Activated T-cell treated with anti-CD3 and anti-CD28 coated beads, Interleukin-2, amount 50 U/mL, for 72 hours (primary cell): ENCODE measurements around the gene XPA. TPM values are rescaled to one million over a fixed set of nuclear protein-coding genes. Genes with fewer than 3 reads are reported as not detected.

ENCODE experiments used
- ATAC-seq, 2 donors: fragments of 150-1000 bp; cut with Tn5 transposase; replicated peaks in 1 of 2; 2 replicates each; pipeline ENCODE4 v1.10.0; 2021; ENCODE audit warnings: moderate library complexity in 2 of 2, mild to moderate bottlenecking in 1 of 2
- DNase-seq, 2 donors: peaks; one replicate each; pipeline ENCODE4 v3.0.0; 2021 to 2022; ENCODE audit warnings: mixed read lengths in 1 of 2
- H3K27ac Mint-ChIP-seq: one replicate; pipeline ENCODE4 v1.8.0; 2022; ENCODE audit warnings: mild to moderate bottlenecking, moderate library complexity, mixed read lengths
- H3K27me3 Mint-ChIP-seq: one replicate; pipeline ENCODE4 v1.8.0; 2022; ENCODE audit warnings: low read depth, mixed read lengths
- H3K36me3 Mint-ChIP-seq, 2 donors: one replicate each; pipeline ENCODE4 v1.8.0; 2022; ENCODE audit warnings: mixed read lengths in 2 of 2, mild to moderate bottlenecking in 1 of 2; ENCODE audit not compliant: insufficient read depth in 2 of 2
- H3K4me1 Mint-ChIP-seq: one replicate; pipeline ENCODE4 v1.8.0; 2022; ENCODE audit warnings: low read depth, mixed read lengths
- H3K4me3 Mint-ChIP-seq, 2 donors: one replicate each; pipeline ENCODE4 v1.8.0; 2022; ENCODE audit warnings: mild to moderate bottlenecking in 2 of 2, mixed read lengths in 2 of 2, moderate library complexity in 2 of 2
- H3K9me3 Mint-ChIP-seq, 2 donors: one replicate each; pipeline ENCODE4 v1.8.0; 2022; ENCODE audit warnings: mixed read lengths in 2 of 2
- total RNA-seq, 2 donors: library from RNA; stranded (reverse); gene quantifications; one replicate each; pipeline ENCODE4 v1.2.3, GENCODE V29; 2022

Gene XPA
- total RNA-seq, 2 donors from 2014 or later = 8.8 to 11.1 TPM

DNA sequence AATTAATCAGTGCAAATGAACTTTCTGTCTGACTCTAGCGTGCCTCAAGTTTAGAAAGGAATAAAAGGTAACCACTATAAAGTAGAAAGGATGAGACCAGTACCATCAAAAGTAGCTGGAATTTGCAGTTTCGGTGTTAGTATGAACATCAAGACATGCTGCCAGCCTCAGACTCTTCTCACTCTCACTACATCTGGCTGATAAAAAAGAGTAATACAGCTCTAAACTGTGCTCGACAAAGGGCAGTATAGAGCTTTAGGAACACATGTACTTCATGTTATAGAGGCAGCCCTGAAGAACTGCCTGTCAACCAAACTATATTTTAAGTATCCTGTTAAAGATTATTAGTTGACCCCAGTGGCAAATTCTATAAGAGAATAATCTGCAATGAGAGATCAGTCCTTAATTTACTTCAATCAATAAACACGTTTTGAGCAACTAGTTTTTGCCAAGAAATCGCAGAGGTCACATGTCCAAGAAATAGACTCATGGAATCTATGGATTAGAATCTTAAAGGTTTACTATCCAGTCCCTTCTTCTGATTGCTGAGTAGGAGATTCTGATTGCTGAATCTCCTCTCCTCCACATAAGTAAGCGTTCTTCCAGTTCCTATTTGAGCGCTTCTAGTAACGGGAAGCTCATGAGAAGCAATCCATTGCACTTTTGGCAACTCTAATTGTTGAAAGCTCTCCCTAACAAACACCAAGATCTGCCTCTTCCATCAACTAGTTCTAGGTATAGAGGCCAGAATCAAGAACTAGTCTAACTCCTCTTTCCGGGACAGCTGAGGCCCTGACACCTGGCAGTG is 941 bp downstream of the XPA start:
- ATAC-seq (peak in 1 of 2 donors; percentile 12), DNase-seq (no peak)
- Mint-ChIP-seq H3K36me3 (peaks cover 0 to 2% of the 10 kb centered on the region in 2 donors), H3K27me3 (peaks cover 5% of the 10 kb centered on the region), H3K4me3 (peak overlapping the region; percentile 89 to 99), H3K9me3 (no peaks in the 10 kb centered on the region), H3K27ac (peak overlapping the region; percentile 97), H3K4me1 (peaks cover 55% of the 10 kb centered on the region)

DNA sequence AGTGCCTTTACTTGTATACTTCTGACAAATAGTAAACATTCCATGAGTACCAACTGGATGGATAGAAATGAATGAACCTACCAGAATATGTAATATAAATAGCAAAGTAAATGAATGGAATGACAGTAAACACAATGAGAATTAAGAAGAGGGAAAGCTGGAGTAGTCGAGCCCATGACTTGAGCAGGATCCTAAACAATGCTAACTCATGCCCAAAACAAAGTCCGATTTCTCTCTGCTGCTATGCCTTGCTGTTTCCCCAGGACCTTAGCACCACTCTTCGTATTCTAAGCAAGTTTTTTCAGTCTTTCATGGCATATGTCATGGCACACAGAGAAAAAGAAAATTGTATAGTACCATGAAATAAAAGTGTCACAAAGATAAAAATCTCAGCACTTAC is 1.8 kb downstream of the XPA start:
- H3K36me3 Mint-ChIP-seq = peaks cover 0 to 2% of the 10 kb centered on the region in 2 donors
- no peaks in the 10 kb centered on the region for H3K27me3 Mint-ChIP-seq
- peaks cover 55% of the 10 kb centered on the region for H3K4me1 Mint-ChIP-seq

DNA sequence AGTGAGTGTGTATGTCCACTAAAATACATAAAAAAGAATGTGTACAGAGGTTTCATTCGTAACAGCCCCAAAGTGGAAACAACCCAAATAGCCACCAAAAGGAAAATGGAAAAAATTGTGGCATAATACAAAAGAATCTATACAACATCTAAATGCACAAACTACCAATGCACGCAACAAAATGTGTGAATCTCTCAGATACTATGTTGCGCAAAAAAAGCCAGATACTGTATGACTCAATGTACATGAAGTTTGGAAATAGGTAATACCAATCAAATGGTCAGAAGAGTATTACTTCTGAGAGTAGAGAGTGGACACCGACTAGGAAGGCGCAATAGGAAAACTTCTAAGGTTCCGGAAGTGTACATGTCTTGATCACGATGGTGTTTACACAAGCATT is 2.4 kb downstream of the XPA start:
- Mint-ChIP-seq H3K36me3 (peaks cover 0 to 8% of the 10 kb centered on the region in 2 donors), H3K9me3 (no peaks in the 10 kb centered on the region)

More for the DNA sequence above, 1.8 kb downstream of the XPA start:
- Mint-ChIP-seq H3K27ac (peak overlapping the region; percentile 97), H3K4me3 (peak overlapping the region; percentile 89 to 99), H3K9me3 (no peaks in the 10 kb centered on the region)
- no peak for ATAC-seq
- DNase-seq = no peak

DNA sequence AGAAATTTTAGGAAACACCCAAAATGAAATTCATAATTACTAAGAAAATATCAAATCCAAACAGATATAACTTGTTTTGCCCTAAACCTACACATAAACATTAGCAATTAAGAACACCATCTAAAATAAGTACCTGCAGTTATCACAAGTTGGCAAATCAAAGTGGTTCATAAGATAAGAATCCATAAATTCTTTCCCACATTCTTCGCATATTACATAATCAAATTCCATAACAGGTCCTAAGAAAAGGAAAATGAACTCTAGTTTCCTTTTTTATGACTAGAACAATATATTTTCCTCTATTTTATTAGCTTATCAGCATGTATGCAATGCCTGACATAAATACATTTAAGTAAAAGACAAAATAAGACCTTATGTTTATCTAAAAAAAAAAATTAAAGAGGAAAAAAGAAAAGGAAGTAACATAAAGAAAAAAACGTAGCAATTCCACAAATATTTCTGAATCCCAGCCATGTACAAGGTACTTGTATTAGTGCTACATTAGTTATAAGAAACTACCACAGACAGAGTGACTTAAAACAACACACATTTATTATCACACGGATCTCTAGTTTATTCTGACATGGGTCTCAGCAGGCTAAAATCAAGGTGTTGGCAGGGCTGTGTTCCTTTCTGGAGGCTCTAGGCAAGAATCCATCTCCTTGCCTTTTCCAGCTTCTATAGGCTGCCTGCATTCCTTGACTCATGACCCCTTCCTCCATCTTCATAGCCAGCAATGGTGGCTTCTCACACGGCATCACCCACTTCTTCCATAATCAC is 7.5 kb downstream of the XPA start:
- Mint-ChIP-seq H3K27ac (no peak overlapping the region), H3K4me1 (peaks cover 12% of the 10 kb centered on the region), H3K36me3 (peaks cover 4 to 13% of the 10 kb centered on the region in 2 donors), H3K4me3 (no peak overlapping the region), H3K9me3 (no peaks in the 10 kb centered on the region), H3K27me3 (no peaks in the 10 kb centered on the region)
- no peak for DNase-seq
- ATAC-seq = no peak

More for the DNA sequence above, 2.4 kb downstream of the XPA start:
- peak overlapping the region; percentile 30 to 99 for H3K4me3 Mint-ChIP-seq
- DNase-seq (no peak), ATAC-seq (no peak)
- H3K27ac Mint-ChIP-seq = no peak overlapping the region
- peaks cover 53% of the 10 kb centered on the region for H3K4me1 Mint-ChIP-seq
- H3K27me3 Mint-ChIP-seq = no peaks in the 10 kb centered on the region

DNA sequence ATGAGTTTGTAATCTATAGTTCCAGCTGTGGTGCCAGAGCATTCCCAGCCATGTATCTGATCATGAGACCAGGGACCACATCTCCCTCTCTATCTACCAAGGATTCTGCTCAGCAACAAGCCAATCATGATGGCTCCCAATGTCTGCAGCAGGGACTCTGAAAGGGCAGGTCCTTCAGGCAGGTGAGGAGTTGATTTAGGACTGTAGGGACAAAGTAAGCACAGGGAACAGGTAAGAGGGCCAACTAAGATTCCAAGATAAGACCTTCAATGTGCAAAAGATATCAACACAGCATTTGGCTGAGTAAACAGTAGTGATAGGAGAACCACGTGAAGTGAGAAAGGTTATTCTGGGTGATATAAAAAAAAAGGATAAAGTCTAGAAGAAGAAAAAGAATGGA is 8.5 kb downstream of the XPA start:
- Mint-ChIP-seq H3K27me3 (no peaks in the 10 kb centered on the region), H3K27ac (no peak overlapping the region), H3K36me3 (peaks cover 4 to 14% of the 10 kb centered on the region in 2 donors), H3K4me3 (no peak overlapping the region), H3K9me3 (no peaks in the 10 kb centered on the region), H3K4me1 (peaks cover 2% of the 10 kb centered on the region)
- ATAC-seq (no peak), DNase-seq (no peak)

DNA sequence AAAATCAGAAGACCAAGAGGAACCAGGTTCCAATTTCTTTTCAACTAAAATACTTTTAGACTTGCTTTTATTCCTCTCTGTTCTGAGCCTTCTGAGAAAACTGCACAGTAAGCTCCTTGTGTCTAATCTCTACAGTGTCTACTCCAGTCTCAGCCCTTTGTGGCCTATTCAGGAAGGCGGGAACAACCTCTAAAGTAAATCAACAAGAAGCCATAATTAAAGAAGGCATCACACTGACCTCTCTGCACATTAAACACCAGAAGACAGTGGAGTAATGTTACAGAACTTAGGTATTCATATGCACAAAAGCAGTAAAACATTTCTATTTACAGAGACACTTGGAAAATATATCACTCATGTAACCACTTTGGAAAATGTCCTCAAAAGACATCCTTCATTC is 14.9 kb downstream of the XPA start:
- peaks cover 7 to 14% of the 10 kb centered on the region in 2 donors for H3K36me3 Mint-ChIP-seq
- no peak overlapping the region for H3K4me3 Mint-ChIP-seq
- H3K9me3 Mint-ChIP-seq = no peaks in the 10 kb centered on the region
- H3K27me3 Mint-ChIP-seq = no peaks in the 10 kb centered on the region
- peaks cover 5% of the 10 kb centered on the region for H3K4me1 Mint-ChIP-seq
- DNase-seq (no peak), ATAC-seq (no peak)
- H3K27ac Mint-ChIP-seq = peak overlapping the region; percentile 63

DNA sequence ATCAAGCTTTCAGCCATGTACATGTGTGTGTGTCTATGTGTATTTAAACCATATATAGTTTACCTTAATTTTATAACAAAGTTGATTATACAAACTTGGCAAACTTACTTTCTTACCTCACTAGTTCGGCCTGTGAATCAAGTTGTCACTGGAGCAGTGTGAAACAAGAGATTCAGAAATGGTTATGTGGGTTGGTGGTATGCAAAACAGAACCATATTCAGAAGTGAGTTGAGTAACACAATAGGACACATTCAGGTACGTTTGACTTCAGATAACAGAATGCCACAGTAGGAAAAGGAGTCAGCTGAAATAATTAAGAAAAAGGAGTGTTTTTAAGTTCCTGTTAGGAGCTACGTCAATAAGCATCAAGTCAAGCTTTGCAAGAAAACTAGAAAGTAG is 21.5 kb downstream of the XPA start:
- Mint-ChIP-seq H3K36me3 (peaks cover 6 to 28% of the 10 kb centered on the region in 2 donors), H3K4me1 (peaks cover 5% of the 10 kb centered on the region), H3K9me3 (no peaks in the 10 kb centered on the region), H3K4me3 (no peak overlapping the region), H3K27me3 (no peaks in the 10 kb centered on the region), H3K27ac (no peak overlapping the region)
- ATAC-seq = peak; percentile 32 to 68
- DNase-seq = no peak

DNA sequence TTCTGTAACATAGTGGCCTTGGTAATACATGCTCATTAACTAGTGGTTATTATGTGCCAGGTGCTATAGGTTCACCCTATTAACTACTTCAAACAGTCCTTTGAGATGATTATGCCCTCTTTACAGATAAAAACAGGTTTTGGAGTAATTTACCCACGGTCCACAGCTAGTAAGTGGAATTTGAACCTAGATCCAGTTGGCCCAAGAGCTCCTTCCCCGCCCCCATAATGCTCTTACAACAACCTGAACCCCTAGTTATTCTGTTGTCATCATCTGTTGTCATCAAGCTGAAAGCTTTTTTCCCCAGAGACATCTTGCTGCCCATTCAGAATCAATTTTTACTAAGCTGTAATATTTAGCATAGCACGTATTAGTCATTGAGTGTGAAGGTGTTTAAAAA is 23.2 kb downstream of the XPA start:
- H3K36me3 Mint-ChIP-seq = peaks cover 3 to 34% of the 10 kb centered on the region in 2 donors

DNA sequence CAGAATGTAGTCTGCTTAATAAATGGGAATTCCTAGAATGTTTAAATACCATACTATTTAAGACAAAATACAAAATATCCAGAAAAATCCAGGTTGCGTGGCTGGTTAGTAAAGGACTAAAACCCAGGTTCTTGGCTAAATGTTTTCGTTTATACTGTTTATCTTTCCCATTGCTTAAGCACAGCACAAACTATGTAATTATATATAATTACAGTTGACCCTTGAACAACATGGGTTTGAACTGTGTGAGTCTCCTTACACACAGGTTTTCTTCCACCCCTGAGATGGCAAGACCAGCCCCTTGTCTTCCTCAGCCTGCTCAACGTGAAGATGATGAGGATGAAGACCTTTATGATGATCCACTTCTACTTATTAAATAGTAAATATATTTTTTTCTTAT is 24.7 kb downstream of the XPA start:
- Mint-ChIP-seq H3K4me1 (peaks cover 17% of the 10 kb centered on the region), H3K4me3 (no peak overlapping the region), H3K27me3 (no peaks in the 10 kb centered on the region), H3K27ac (no peak overlapping the region), H3K9me3 (no peaks in the 10 kb centered on the region), H3K36me3 (peaks cover 3 to 33% of the 10 kb centered on the region in 2 donors)
- DNase-seq (no peak), ATAC-seq (no peak)

More for the DNA sequence above, 23.2 kb downstream of the XPA start:
- H3K4me3 Mint-ChIP-seq = no peak overlapping the region
- DNase-seq (no peak), ATAC-seq (no peak)
- H3K9me3 Mint-ChIP-seq = no peaks in the 10 kb centered on the region
- peaks cover 7% of the 10 kb centered on the region for H3K4me1 Mint-ChIP-seq
- peak overlapping the region; percentile 44 for H3K27ac Mint-ChIP-seq
- H3K27me3 Mint-ChIP-seq = no peaks in the 10 kb centered on the region

DNA sequence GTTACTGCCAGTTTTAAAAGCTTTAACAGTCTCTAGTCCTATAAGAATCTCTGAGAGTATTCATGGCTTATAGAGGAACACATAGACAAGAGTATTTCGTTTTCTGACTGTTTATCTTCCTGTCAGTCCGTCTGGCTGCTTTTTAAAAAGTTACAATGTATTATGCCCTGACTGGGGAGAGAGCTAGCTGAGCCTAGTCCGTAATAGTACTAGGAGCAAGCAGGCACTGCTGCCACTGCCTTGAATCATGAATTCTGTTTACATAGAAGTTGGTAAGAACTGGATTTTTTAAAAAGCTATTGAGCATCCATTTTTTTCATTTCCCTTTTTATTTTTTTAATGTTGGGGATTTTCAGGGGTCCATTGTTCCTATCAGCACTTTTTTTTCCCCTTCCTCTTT is 26.6 kb downstream of the XPA start:
- ATAC-seq = no peak
- peaks cover 7 to 39% of the 10 kb centered on the region in 2 donors for H3K36me3 Mint-ChIP-seq
- H3K4me3 Mint-ChIP-seq = no peak overlapping the region
- H3K27ac Mint-ChIP-seq = no peak overlapping the region
- H3K27me3 Mint-ChIP-seq = no peaks in the 10 kb centered on the region
- H3K4me1 Mint-ChIP-seq = peaks cover 34% of the 10 kb centered on the region
- H3K9me3 Mint-ChIP-seq = no peaks in the 10 kb centered on the region
- no peak for DNase-seq

DNA sequence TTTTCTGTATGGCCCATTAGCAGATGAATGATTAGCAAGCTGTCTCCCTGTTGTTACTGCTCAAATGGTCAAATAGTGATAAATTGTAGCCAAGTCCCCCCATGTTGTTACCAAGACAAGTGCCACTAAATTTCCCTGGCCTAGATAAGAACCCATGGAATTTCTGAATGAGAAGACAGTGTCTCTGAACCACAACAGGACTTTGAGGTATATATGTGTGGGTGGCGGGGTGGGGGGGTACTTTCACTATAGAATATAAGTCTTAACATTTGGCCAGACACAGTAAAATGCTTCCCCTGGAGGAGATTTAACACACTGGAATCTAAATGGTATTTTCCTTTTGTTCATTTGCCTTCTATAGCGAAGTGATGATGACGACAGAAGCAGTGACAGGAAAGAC is 28.7 kb downstream of the XPA start:
- DNase-seq = no peak
- Mint-ChIP-seq H3K9me3 (no peaks in the 10 kb centered on the region), H3K4me1 (peaks cover 47% of the 10 kb centered on the region), H3K27ac (peak overlapping the region; percentile 17), H3K36me3 (peaks cover 8 to 39% of the 10 kb centered on the region in 2 donors), H3K27me3 (no peaks in the 10 kb centered on the region), H3K4me3 (no peak overlapping the region)
- peak in 1 of 2 donors; percentile 32 for ATAC-seq

DNA sequence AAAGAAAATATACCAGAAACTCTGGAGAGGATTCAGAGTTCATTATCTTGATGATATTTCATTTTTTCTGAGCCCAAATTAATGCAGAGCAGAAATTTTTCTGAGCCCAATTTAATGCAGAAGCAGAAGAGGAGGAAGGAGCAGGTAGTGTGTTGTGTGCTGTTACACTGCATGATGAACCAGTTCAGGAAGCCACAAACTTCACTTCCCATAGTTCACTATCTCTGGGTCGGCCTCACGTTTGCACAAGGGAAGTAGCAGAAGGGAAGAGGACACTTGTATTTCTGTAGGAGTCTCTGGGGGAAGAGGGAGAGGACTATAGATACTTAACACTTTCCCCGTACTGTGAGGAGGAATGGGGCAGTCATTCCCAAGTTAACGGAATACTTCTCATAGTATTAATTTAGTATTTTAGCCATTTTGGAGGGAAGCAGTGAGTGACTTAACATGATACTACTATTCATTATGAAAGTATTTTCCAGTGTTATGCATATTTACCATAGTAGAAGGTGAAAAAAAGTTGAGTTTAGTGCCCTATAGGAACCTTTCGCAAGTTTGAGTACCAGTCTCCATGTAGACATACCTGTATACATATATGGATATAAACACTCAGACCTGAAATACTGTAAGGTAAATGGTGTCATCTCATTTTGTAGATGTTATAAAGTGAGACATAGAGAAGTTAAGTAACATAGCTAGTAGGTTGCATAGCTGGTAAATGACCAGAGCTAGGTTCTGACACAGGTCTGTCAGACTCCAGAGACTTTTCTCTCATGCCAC is 30.0 kb downstream of the XPA start:
- H3K4me3 Mint-ChIP-seq = peak overlapping the region in 1 of 2 donors; percentile 63
- H3K27ac Mint-ChIP-seq = peak overlapping the region; percentile 92
- ATAC-seq (peak in 1 of 2 donors; percentile 55), DNase-seq (no peak)
- H3K36me3 Mint-ChIP-seq = peaks cover 8 to 41% of the 10 kb centered on the region in 2 donors
- peaks cover 47% of the 10 kb centered on the region for H3K4me1 Mint-ChIP-seq
- no peaks in the 10 kb centered on the region for H3K9me3 Mint-ChIP-seq
- no peaks in the 10 kb centered on the region for H3K27me3 Mint-ChIP-seq

DNA sequence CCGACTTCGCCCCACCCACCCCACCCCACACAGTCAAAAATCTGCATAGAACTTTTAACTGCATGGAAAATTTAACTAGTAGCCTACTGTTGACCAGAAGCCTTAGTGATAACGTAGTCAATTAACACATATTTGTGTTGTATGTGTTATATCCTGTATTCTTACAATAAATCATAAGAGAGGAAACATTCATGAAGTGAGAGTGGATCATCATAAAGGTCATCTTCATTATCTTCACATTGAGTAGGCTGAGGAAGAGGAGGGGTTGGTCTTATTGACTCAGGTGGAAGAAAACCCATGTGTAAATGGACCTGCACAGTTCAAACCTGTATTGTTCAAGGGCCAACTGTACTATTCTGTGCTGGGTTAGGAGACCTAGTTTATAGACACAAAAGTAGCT is 31.4 kb downstream of the XPA start:
- Mint-ChIP-seq H3K4me1 (peaks cover 47% of the 10 kb centered on the region), H3K9me3 (no peaks in the 10 kb centered on the region), H3K4me3 (no peak overlapping the region), H3K36me3 (peaks cover 8 to 41% of the 10 kb centered on the region in 2 donors), H3K27ac (no peak overlapping the region), H3K27me3 (no peaks in the 10 kb centered on the region)
- peak; percentile 11 to 43 for ATAC-seq
- no peak for DNase-seq
